ENCODE measurements around the gene DTNB. TPM values are rescaled to one million over a fixed set of nuclear protein-coding genes. Genes with fewer than 3 reads are reported as not detected.

Gene DTNB
- total RNA-seq, 4 donors from 2014 or later: 12.4 to 28.8 (median 14.9) TPM

DNA sequence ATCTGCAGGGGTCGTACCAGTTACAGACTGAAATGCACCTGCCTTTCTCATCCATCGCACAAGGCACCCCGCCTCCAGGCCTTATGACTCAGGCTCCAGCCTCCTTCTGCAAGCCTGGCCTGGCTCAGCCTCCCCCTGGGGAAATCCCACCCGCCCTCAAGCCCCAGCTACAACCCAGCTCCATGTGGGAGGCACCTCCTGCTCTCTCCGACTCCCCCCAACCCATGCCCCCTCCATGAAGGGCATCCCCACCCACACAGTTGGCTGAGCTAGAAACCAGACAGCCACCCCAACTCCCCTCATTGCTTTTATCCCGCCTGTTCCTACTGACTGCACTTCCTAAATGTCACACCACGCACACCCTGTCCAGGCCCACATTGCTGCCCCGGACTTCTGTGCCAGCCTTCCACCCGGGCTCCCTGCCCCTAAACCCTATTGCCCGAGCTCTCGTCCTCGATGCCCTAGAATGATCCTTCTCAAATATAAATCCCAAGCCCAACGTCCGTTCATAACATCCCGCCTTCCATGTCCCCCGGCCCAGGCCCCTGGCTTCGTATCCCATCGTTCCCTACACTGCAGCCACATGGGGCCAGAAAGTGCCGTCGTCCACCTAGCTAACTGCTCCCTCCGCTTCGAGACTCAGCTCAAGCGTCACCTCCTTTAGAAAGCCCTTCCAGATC is 341.6 kb downstream of the DTNB start:
- TF ChIP-seq, protein P1, sequence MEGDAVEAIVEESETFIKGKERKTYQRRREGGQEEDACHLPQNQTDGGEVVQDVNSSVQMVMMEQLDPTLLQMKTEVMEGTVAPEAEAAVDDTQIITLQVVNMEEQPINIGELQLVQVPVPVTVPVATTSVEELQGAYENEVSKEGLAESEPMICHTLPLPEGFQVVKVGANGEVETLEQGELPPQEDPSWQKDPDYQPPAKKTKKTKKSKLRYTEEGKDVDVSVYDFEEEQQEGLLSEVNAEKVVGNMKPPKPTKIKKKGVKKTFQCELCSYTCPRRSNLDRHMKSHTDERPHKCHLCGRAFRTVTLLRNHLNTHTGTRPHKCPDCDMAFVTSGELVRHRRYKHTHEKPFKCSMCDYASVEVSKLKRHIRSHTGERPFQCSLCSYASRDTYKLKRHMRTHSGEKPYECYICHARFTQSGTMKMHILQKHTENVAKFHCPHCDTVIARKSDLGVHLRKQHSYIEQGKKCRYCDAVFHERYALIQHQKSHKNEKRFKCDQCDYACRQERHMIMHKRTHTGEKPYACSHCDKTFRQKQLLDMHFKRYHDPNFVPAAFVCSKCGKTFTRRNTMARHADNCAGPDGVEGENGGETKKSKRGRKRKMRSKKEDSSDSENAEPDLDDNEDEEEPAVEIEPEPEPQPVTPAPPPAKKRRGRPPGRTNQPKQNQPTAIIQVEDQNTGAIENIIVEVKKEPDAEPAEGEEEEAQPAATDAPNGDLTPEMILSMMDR (IDR thresholded peaks at IDR 0.05): no peak
- TF ChIP-seq POLR2A (IDR thresholded peaks at IDR 0.05): no peak

DNA sequence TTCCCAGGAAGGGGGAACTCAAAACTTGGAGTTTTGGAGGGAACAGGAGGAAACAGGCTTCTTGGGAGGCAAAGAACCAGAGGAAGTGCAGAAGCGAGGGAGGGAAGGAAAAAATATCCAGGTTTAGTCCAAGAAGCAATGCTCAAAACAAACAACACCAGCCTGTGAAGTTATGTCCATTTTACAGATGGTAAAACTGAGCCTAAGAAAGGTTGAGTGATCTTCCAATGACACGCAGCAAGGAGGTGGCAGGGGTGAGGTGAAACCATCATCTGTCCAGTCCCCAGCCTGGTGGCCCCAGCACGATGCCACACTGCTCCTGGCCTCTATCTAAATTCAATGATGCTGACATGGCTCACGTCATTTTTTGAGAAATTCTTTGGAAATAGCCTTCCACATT is 342.4 kb downstream of the DTNB start:
- intact Hi-C loops (cut with DNase I; ENCODE audit: low total_unique reads): no loop called here
- no peak for DNase-seq
- no peaks in the 10 kb centered on the region for H3K36me3 ChIP-seq
- TF ChIP-seq, protein P1 (IDR thresholded peaks at IDR 0.05): no peak
- TF ChIP-seq POLR2A (IDR thresholded peaks at IDR 0.05): no peak
- peaks cover 0 to 8% of the 10 kb centered on the region in 2 donors for H3K4me1 ChIP-seq
- no peak overlapping the region for H3K27ac ChIP-seq
- H3K4me3 ChIP-seq: no peak overlapping the region
- no peaks in the 10 kb centered on the region for H3K27me3 ChIP-seq
- H3K9me3 ChIP-seq: no peaks in the 10 kb centered on the region

More for the DNA sequence above, 341.6 kb downstream of the DTNB start:
- Histone ChIP-seq H3K27ac (no peak overlapping the region), H3K36me3 (no peaks in the 10 kb centered on the region), H3K27me3 (no peaks in the 10 kb centered on the region), H3K4me1 (peaks cover 0 to 8% of the 10 kb centered on the region in 2 donors), H3K9me3 (no peaks in the 10 kb centered on the region), H3K4me3 (no peak overlapping the region)
- no peak for DNase-seq
- intact Hi-C loops (cut with DNase I; ENCODE audit: low total_unique reads): no loop called here

DNA sequence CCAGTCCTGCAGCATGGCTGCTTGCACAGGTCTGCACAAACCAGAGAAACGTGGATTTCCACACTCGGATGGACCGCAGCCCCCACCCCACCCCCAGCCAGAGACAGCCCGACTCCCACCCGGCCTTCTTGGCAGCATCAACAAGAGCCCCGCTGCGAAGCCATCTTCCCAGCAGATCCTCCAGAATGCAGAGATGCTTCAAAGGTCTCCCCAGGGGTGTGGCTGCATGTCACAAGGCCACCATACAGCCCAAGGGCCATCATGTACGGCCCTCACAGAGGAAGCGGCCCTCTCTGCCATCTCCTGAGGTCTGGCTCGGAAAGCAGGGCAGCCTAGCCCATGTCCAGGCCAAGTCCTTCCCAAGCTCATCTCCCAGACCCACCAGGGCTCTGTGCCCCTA is 343.1 kb downstream of the DTNB start:
- TF ChIP-seq POLR2A (IDR thresholded peaks at IDR 0.05): no peak
- TF ChIP-seq, protein P1 (IDR thresholded peaks at IDR 0.05): no peak
- Histone ChIP-seq H3K9me3 (no peaks in the 10 kb centered on the region), H3K27me3 (no peaks in the 10 kb centered on the region), H3K4me1 (peaks cover 0 to 11% of the 10 kb centered on the region in 2 donors), H3K4me3 (no peak overlapping the region), H3K36me3 (no peaks in the 10 kb centered on the region), H3K27ac (no peak overlapping the region)
- DNase-seq: no peak
- intact Hi-C loops (cut with DNase I; ENCODE audit: low total_unique reads): no loop called here

DNA sequence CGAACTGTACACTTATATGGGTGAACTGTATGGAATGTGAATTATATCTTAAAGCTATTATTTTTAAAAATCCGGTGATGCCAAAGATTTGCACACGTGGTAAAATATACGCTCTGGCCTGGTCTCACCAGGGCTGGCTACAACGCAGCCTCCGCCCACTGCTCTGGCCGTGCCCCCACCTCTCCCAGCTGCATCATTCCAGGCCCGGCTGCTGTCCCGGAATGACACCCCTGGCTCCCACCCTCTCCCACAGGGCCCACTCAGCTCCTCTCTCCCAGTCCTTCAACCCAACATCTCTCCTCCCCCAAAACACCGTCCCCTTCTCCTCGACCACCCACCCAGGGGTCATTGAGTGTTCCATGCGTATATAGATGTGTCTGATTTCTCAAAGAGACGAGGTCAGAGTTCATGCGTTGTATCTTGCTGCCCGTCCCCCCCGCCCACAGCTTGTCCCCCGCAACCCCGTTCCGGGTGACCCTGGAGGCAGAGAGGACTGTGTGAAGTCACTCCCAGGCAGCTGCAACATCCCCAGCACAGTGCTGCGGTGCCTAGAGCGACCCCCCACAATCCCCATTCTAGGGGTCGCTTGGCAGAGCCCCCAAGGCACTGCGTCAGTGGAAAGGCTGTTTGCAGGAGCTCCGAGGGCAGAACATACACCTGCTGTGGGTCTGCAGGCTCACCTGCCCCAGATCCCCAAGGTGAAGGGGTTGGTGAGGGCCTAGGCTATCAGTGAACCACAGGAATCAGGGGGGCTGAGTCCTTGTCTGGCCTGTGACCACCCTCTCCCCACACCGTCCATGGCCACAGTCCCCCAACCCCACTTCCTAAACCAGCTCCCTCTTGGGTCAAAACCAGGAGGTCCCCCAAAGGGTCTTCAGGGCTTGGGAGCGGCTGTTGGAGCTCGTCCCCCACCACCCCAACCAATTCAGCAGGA is 345.0 kb downstream of the DTNB start:
- no peak for DNase-seq
- TF ChIP-seq, protein P1 (IDR thresholded peaks at IDR 0.05): no peak
- TF ChIP-seq POLR2A (IDR thresholded peaks at IDR 0.05): no peak
- no peaks in the 10 kb centered on the region for H3K27me3 ChIP-seq
- H3K27ac ChIP-seq: peak overlapping the region in 1 of 2 donors; percentile 24
- H3K36me3 ChIP-seq: no peaks in the 10 kb centered on the region
- H3K4me3 ChIP-seq: no peak overlapping the region
- no peaks in the 10 kb centered on the region for H3K9me3 ChIP-seq
- intact Hi-C loops (cut with DNase I; ENCODE audit: low total_unique reads): no loop called here
- peaks cover 9 to 13% of the 10 kb centered on the region in 2 donors for H3K4me1 ChIP-seq

MicroRNAs encoded within 50 kb of the gene (microRNA counts, 767-probe panel; counts per million panel counts)
- microRNA hsa-miR-1301: 0 counts per million in 2 donors

Small RNA genes within 50 kb of the gene (microRNA-seq; reads per million reads assigned to microRNA genes)
- gene MIR1301 (ENCODE audit: borderline microRNAs expressed, borderline replicate concordance): 114 reads per million, percentile 57 among the genes with 10 or more reads in this experiment

Small RNA genes within 50 kb of the gene (small RNA-seq; reads per million reads assigned to genes)
- gene MIR1301: not detected
- gene RF00019: not detected

Other genes with a start within 250 kb of the DTNB start
- 10 to 100 TPM in 3 of 4 donors, 1 to 10 TPM in 1; 4.6 to 29.7 (median 10.6) TPM for gene ASXL2, start 204.9 kb upstream of the DTNB start, total RNA-seq

Data from uterus (tissue), 4 donors.